Measurements from ENCODE around the gene YWHAG. TPM values are rescaled to one million over a fixed set of nuclear protein-coding genes. Genes with fewer than 3 reads are reported as not detected.

YWHAG gene
- total RNA-seq, 1 donor from 2014 or later, result 205 TPM

DNA sequence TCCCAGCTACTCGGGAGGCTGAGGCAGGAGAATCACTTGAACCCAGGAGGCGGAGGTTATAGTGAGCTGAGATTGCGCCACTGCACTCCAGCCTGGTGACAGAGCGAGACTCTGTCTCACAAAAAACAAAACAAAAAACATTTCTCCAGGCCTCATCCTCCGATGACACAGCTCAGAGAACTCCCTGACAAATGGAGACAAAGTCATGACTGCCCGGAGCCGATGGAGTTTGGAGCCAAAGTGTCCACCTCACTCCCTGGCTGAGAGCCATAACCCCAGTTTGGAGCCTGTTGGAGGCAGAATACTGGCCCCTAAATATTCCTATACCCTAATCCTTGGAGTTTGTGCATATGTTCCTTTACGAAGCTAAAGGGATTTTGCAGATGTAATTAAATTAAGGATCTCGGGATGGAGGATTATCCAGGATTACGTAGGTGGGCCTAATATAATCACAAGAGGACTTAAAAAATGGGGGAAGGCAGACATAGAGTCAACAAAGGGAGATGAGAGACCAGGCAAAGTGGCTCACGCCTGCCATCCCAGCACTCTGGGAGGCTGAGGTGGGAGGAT lies 28.0 kb upstream of the YWHAG start:
- TF ChIP-seq CTCF (IDR thresholded peaks at IDR 0.05), result no peak
- Mint-ChIP-seq H3K27me3 (ENCODE audit: low read depth) (no peaks in the 10 kb centered on the region), H3K4me1 (ENCODE audit: low read depth) (peaks cover 6% of the 10 kb centered on the region), H3K27ac (ENCODE audit: unreplicated experiment) (no peak overlapping the region), H3K4me3 (ENCODE audit: unreplicated experiment) (no peak overlapping the region), H3K36me3 (ENCODE audit: low read depth) (no peaks in the 10 kb centered on the region), H3K9me3 (ENCODE audit: low read depth) (no peaks in the 10 kb centered on the region)
- DNase-seq (ENCODE audit: low spot score), result no peak

- Mint-ChIP-seq H3K36me3 (ENCODE audit: low read depth) (no peaks in the 10 kb centered on the region), H3K4me3 (ENCODE audit: unreplicated experiment) (no peak overlapping the region), H3K4me1 (ENCODE audit: low read depth) (peaks cover 15% of the 10 kb centered on the region), H3K27me3 (ENCODE audit: low read depth) (no peaks in the 10 kb centered on the region), H3K27ac (ENCODE audit: unreplicated experiment) (no peak overlapping the region), H3K9me3 (ENCODE audit: low read depth) (no peaks in the 10 kb centered on the region)
- TF ChIP-seq CTCF (IDR thresholded peaks at IDR 0.05), result no peak
- no peak for DNase-seq (ENCODE audit: low spot score)
These were observed 24.5 kb upstream of the YWHAG start for GRCh38 chr7:76383089-76383944.

- no peak overlapping the region for H3K4me3 Mint-ChIP-seq (ENCODE audit: unreplicated experiment)
- peak; percentile 39 for TF ChIP-seq CTCF (IDR thresholded peaks at IDR 0.05)
- H3K4me1 Mint-ChIP-seq (ENCODE audit: low read depth), result peaks cover 23% of the 10 kb centered on the region
- no peaks in the 10 kb centered on the region for H3K27me3 Mint-ChIP-seq (ENCODE audit: low read depth)
- H3K27ac Mint-ChIP-seq (ENCODE audit: unreplicated experiment), result no peak overlapping the region
- H3K9me3 Mint-ChIP-seq (ENCODE audit: low read depth), result no peaks in the 10 kb centered on the region
- no peaks in the 10 kb centered on the region for H3K36me3 Mint-ChIP-seq (ENCODE audit: low read depth)
- DNase-seq (ENCODE audit: low spot score), result no peak
These were observed 23.0 kb upstream of the YWHAG start for GRCh38 chr7:76381814-76382213.

- no peak for DNase-seq (ENCODE audit: low spot score)
- Mint-ChIP-seq H3K27me3 (ENCODE audit: low read depth) (no peaks in the 10 kb centered on the region), H3K9me3 (ENCODE audit: low read depth) (no peaks in the 10 kb centered on the region)
These were observed 21.8 kb upstream of the YWHAG start for GRCh38 chr7:76380623-76380966.

More at GRCh38 chr7:76380623-76380966, 21.8 kb upstream of the YWHAG start:
- Mint-ChIP-seq H3K27ac (ENCODE audit: unreplicated experiment) (peak overlapping the region; percentile 96), H3K36me3 (ENCODE audit: low read depth) (no peaks in the 10 kb centered on the region), H3K4me1 (ENCODE audit: low read depth) (peaks cover 23% of the 10 kb centered on the region), H3K4me3 (ENCODE audit: unreplicated experiment) (peak overlapping the region; percentile 57)
- TF ChIP-seq CTCF (IDR thresholded peaks at IDR 0.05), result no peak
